H9 (cell line): ENCODE results near the gene SPATA16. TPM values are rescaled to one million over a fixed set of nuclear protein-coding genes. Genes with fewer than 3 reads are reported as not detected.

Experiments used
- DNase-seq: peaks from one replicate; pipeline ENCODE4 v3.0.0-alpha.2; 2017
- H2AFZ ChIP-seq: one replicate; pipeline ENCODE4 v1.6.1; 2013; ENCODE audit warnings: mild to moderate bottlenecking, low read length, control low read depth, moderate library complexity
- H2AK5ac ChIP-seq: 2 replicates; pipeline ENCODE4 v1.6.1; 2013; ENCODE audit warnings: low read length, control low read depth, mixed read lengths; ENCODE audit not compliant: insufficient read length
- H2BK120ac ChIP-seq: one replicate; pipeline ENCODE4 v1.6.1; 2013; ENCODE audit warnings: low read depth, mild to moderate bottlenecking, low read length, control low read depth, inconsistent platforms; ENCODE audit not compliant: poor library complexity, severe bottlenecking
- H2BK12ac ChIP-seq: 2 replicates; pipeline ENCODE4 v1.6.1; 2013; ENCODE audit warnings: low read length, control low read depth, mixed read lengths, low read depth; ENCODE audit not compliant: insufficient read length
- H2BK15ac ChIP-seq: 2 replicates; pipeline ENCODE4 v1.6.1; 2013; ENCODE audit warnings: low read depth, low read length, control low read depth
- H2BK20ac ChIP-seq: one replicate; pipeline ENCODE4 v1.6.1; 2013; ENCODE audit warnings: low read depth, mild to moderate bottlenecking, low read length, control low read depth, inconsistent platforms; ENCODE audit not compliant: poor library complexity, severe bottlenecking
- H2BK5ac ChIP-seq: 2 replicates; pipeline ENCODE4 v1.6.1; 2013; ENCODE audit warnings: low read length, control low read depth, mixed read lengths; ENCODE audit not compliant: insufficient read length
- H3K14ac ChIP-seq: 2 replicates; pipeline ENCODE4 v1.6.1; 2013; ENCODE audit warnings: low read length, control low read depth; ENCODE audit not compliant: insufficient read depth
- H3K18ac ChIP-seq: 2 replicates; pipeline ENCODE4 v1.6.1; 2013; ENCODE audit warnings: low read depth, mild to moderate bottlenecking, mixed read lengths, low read length, control low read depth; ENCODE audit not compliant: insufficient read length
- H3K23ac ChIP-seq: 2 replicates; pipeline ENCODE4 v1.6.1; 2013; ENCODE audit warnings: low read length, control low read depth, mixed read lengths, low read depth; ENCODE audit not compliant: insufficient read length
- H3K23me2 ChIP-seq: 2 replicates; pipeline ENCODE4 v1.6.1; 2013; ENCODE audit warnings: low read depth, mild to moderate bottlenecking, mixed read lengths, low read length, control low read depth; ENCODE audit not compliant: insufficient read length, poor library complexity, severe bottlenecking
- H3K27ac ChIP-seq: 2 replicates; pipeline ENCODE4 v1.5.1; 2013; ENCODE audit warnings: low read length, control low read depth, mixed read lengths, low read depth; ENCODE audit not compliant: insufficient read length
- H3K27me3 ChIP-seq: 2 replicates; pipeline ENCODE4 v1.6.1; 2013; ENCODE audit warnings: low read length, control low read depth, inconsistent platforms; ENCODE audit not compliant: insufficient read depth
- H3K4ac ChIP-seq: 2 replicates; pipeline ENCODE4 v1.6.1; 2013; ENCODE audit warnings: low read depth, mild to moderate bottlenecking, control low read depth, inconsistent platforms, low read length, moderate library complexity
- H3K4me1 ChIP-seq: 2 replicates; pipeline ENCODE4 v1.6.1; 2013; ENCODE audit warnings: low read length, control low read depth, inconsistent platforms; ENCODE audit not compliant: insufficient read depth
- H3K4me2 ChIP-seq: 2 replicates; pipeline ENCODE4 v1.6.1; 2013; ENCODE audit warnings: low read length, control low read depth, mixed read lengths; ENCODE audit not compliant: insufficient read length, insufficient read depth
- H3K56ac ChIP-seq: 2 replicates; pipeline ENCODE4 v1.6.1; 2013; ENCODE audit warnings: low read depth, mild to moderate bottlenecking, mixed read lengths, low read length, control low read depth; ENCODE audit not compliant: insufficient read length
- H3K79me1 ChIP-seq: 2 replicates; pipeline ENCODE4 v1.6.1; 2013; ENCODE audit warnings: low read depth, mild to moderate bottlenecking, moderate library complexity, low read length, control low read depth, inconsistent platforms; ENCODE audit not compliant: insufficient read depth, poor library complexity, severe bottlenecking
- H3K79me2 ChIP-seq: 2 replicates; pipeline ENCODE4 v1.6.1; 2013; ENCODE audit warnings: low read length, control low read depth, inconsistent platforms; ENCODE audit not compliant: insufficient read depth
- H3K9ac ChIP-seq: 2 replicates; pipeline ENCODE4 v1.6.1; 2013; ENCODE audit warnings: low read length, control low read depth, mixed read lengths; ENCODE audit not compliant: insufficient read length; ENCODE audit errors: extremely low read depth
- H3K9me3 ChIP-seq: one replicate; pipeline ENCODE4 v1.6.1; 2013; ENCODE audit warnings: low read depth, low read length, inconsistent platforms; ENCODE audit not compliant: control insufficient read depth
- H3T11ph ChIP-seq: one replicate; pipeline ENCODE4 v1.6.1; 2013; ENCODE audit warnings: mild to moderate bottlenecking, low read length, control low read depth, inconsistent platforms
- H4K20me1 ChIP-seq: one replicate; pipeline ENCODE4 v1.6.1; 2013; ENCODE audit not compliant: control insufficient read depth, insufficient read length, insufficient read depth
- H4K5ac ChIP-seq: 2 replicates; pipeline ENCODE4 v1.6.1; 2013; ENCODE audit warnings: low read depth, mild to moderate bottlenecking, mixed read lengths, low read length, control low read depth; ENCODE audit not compliant: insufficient read length
- H4K8ac ChIP-seq: replicated peaks from 2 replicates; pipeline ENCODE4 v1.6.1; 2013; ENCODE audit warnings: low read length, control low read depth, mixed read lengths, low read depth; ENCODE audit not compliant: insufficient read length
- H4K91ac ChIP-seq: 2 replicates; pipeline ENCODE4 v1.6.1; 2013; ENCODE audit warnings: low read depth, mild to moderate bottlenecking, moderate library complexity, mixed read lengths, low read length, control low read depth; ENCODE audit not compliant: insufficient read length
- H3K27ac Mint-ChIP-seq, 3 experiments: 2 replicates in 2 of 3; 3 replicates in 1 of 3; pipeline ENCODE4 v1.8.0; 2020 to 2021; ENCODE audit warnings: mixed read lengths in 3 of 3, mild to moderate bottlenecking in 1 of 3, moderate library complexity in 1 of 3
- H3K27me3 Mint-ChIP-seq: 2 replicates; pipeline ENCODE4 v1.8.0; 2021; ENCODE audit warnings: low read depth, mild to moderate bottlenecking, moderate library complexity, mixed read lengths
- H3K36me3 Mint-ChIP-seq, 3 experiments: 2 replicates in 2 of 3; 3 replicates in 1 of 3; pipeline ENCODE4 v1.8.0; 2020 to 2021; ENCODE audit warnings: low read depth in 3 of 3, mixed read lengths in 3 of 3; ENCODE audit not compliant: insufficient read depth in 1 of 3
- H3K4me1 Mint-ChIP-seq, 2 experiments: 2 replicates each; pipeline ENCODE4 v1.8.0; 2020; ENCODE audit warnings: mixed read lengths in 2 of 2
- H3K4me3 Mint-ChIP-seq, 2 experiments: 2 replicates in 1 of 2; 3 replicates in 1 of 2; pipeline ENCODE4 v1.8.0; 2020 to 2021; ENCODE audit warnings: mild to moderate bottlenecking in 2 of 2, mixed read lengths in 2 of 2, moderate library complexity in 1 of 2
- H3K9me3 Mint-ChIP-seq, 2 experiments: 2 replicates in 1 of 2; 3 replicates in 1 of 2; pipeline ENCODE4 v1.8.0; 2020; ENCODE audit warnings: mild to moderate bottlenecking in 2 of 2, mixed read lengths in 2 of 2, moderate library complexity in 1 of 2
- CTCF ChIP-seq: fragments of 200-600 bp; sonication (generic); conservative IDR thresholded peaks from 3 replicates; pipeline ENCODE4 v1.8.0; 2021; ENCODE audit warnings: antibody characterized with exemption, mild to moderate bottlenecking
- whole genome bisulfite sequencing: extraction: QIAGEN DNeasy Blood & Tissue Kit; methylation state at CpG from one replicate; pipeline ENCODE4 v1.1.7; 2013; ENCODE audit warnings: missing lambda C conversion rate, low lambda C conversion rate, mixed read lengths; ENCODE audit not compliant: insufficient read length; ENCODE audit errors: extremely low coverage; 5-methylcytosine and 5-hydroxymethylcytosine counted together
- total RNA-seq: library from RNA; stranded (reverse); gene quantifications from 2 replicates; pipeline ENCODE4 v1.2.1, GENCODE V29; 2021

SPATA16 gene
- total RNA-seq, 1 experiment from 2014 or later: not detected

GRCh38 chr3:172974969-172975368 lies 166.1 kb downstream of the SPATA16 start:
- no peak overlapping the region for H3K9ac ChIP-seq
- Mint-ChIP-seq H3K27ac (no peak overlapping the region), H3K36me3 (no peaks in the 10 kb centered on the region; a peak in 1 of 7 replicates), H3K4me3 (no peak overlapping the region), H3K4me1 (peaks cover 0 to 2% of the 10 kb centered on the region in 2 experiments; a peak in 1 of 4 replicates), H3K27me3 (no peaks in the 10 kb centered on the region), H3K9me3 (no peaks in the 10 kb centered on the region)
- H3K56ac ChIP-seq: no peak overlapping the region
- WGBS: no CpG with 5 or more reads among the region's 3 CpGs
- H2AK5ac ChIP-seq: no peak overlapping the region
- no peak overlapping the region for H2BK120ac ChIP-seq
- no peak overlapping the region for H4K8ac ChIP-seq
- no peak overlapping the region for H2BK15ac ChIP-seq
- no peak overlapping the region for H4K5ac ChIP-seq
- no peak overlapping the region for H4K91ac ChIP-seq
- H3K79me2 ChIP-seq: no peaks in the 10 kb centered on the region
- no peaks in the 10 kb centered on the region for H3K27me3 ChIP-seq
- no peak overlapping the region for H2BK12ac ChIP-seq
- no peaks in the 10 kb centered on the region for H3K23me2 ChIP-seq
- TF ChIP-seq CTCF: no peak
- no peak overlapping the region for H2AFZ ChIP-seq
- no peaks in the 10 kb centered on the region for H3K4me1 ChIP-seq
- DNase-seq: no peak
- H3K79me1 ChIP-seq: no peaks in the 10 kb centered on the region
- no peak overlapping the region for H2BK5ac ChIP-seq
- no peak overlapping the region for H3K27ac ChIP-seq
- no peak overlapping the region for H3K18ac ChIP-seq
- H3T11ph ChIP-seq: no peak overlapping the region
- H3K14ac ChIP-seq: no peak overlapping the region
- no peak overlapping the region for H3K23ac ChIP-seq
- no peaks in the 10 kb centered on the region for H4K20me1 ChIP-seq
- H3K4me2 ChIP-seq: no peak overlapping the region
- no peak overlapping the region for H2BK20ac ChIP-seq
- H3K4ac ChIP-seq: no peak overlapping the region
- no peaks in the 10 kb centered on the region for H3K9me3 ChIP-seq
